ENCODE data around the gene SOX15.

Gene SOX15

DNA sequence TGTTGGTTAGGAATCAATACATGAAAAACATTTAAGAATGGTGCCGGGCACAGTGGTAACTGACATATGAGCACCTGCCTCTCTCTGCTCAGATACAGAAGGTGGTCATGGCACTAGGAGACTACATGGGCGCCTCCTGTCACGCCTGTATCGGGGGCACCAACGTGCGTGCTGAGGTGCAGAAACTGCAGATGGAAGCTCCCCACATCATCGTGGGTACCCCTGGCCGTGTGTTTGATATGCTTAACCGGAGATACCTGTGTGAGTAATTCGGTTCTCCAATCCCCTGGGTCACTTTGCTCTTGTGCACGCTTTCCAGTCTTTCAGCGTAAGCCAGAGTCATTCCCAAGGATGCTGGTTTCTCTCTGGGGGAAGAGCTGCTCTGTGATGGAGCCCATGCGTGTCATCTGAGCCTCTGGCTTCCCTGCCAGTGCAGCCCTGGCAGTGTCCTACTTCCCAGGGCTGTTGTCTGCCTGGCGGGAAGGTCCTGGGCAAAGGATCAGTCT is 13.4 kb downstream of the SOX15 start:
- TF ChIP-seq Cebpa-rat (IDR thresholded peaks at IDR 0.05) = no peak
- Histone ChIP-seq H3K4me2 (peak overlapping the region; percentile 81 to 100 (median 98)), H3K27ac (peak overlapping the region in 10 of 11 experiments; percentile 2 to 100 (median 100); a peak in 15 of 22 replicates), H3K9ac (peak overlapping the region; percentile 99 to 100 (median 100)), H4K20me1 (peaks cover 56 to 84% (median 64%) of the 10 kb centered on the region in 11 experiments), H3K27me3 (no peaks in the 10 kb centered on the region), H3K4me3 (peak overlapping the region; percentile 97 to 100 (median 99); a peak in 19 of 20 replicates), H3K4me1 (peaks cover 41 to 79% (median 73%) of the 10 kb centered on the region in 10 experiments), H3K36me3 (peaks cover 58 to 76% (median 69%) of the 10 kb centered on the region in 11 experiments), H3K9me3 (replicated peaks in 1 of 11) (peaks cover 0 to 4% (median 0%) of the 10 kb centered on the region in 11 experiments; a peak in 5 of 22 replicates)

DNA sequence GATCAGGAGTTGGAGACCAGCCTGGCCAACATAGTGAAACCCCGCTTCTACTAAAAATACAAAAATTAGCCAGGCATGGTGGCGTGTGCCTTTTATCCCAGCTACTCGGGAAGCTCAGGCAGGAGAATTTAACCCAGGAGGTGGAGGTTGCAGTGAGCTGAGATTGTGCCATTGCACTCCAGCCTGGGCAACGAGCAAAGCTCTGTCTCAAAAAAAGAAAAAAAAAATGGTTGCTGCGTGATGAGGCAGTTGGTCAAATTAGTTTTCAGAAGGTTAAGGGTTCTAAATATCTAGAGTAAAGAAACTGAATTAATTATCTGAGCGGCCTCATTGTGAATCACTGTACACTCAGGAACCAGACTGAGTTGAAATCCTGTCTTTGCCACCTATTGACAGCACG is 13.9 kb downstream of the SOX15 start:
- H3K27ac ChIP-seq = peak overlapping the region; percentile 39 to 100 (median 100); a peak in 20 of 22 replicates
- peaks cover 0 to 4% (median 0%) of the 10 kb centered on the region in 11 experiments; a peak in 5 of 22 replicates for H3K9me3 ChIP-seq (replicated peaks in 1 of 11)
- H3K36me3 ChIP-seq = peaks cover 63 to 79% (median 72%) of the 10 kb centered on the region in 11 experiments
- peak overlapping the region; percentile 99 to 100 (median 100) for H3K9ac ChIP-seq
- peak overlapping the region; percentile 81 to 100 (median 98) for H3K4me2 ChIP-seq
- peaks cover 46 to 79% (median 73%) of the 10 kb centered on the region in 10 experiments for H3K4me1 ChIP-seq
- no peak for TF ChIP-seq Cebpa-rat (IDR thresholded peaks at IDR 0.05)
- peak overlapping the region; percentile 97 to 100 (median 99) for H3K4me3 ChIP-seq
- H3K27me3 ChIP-seq = no peaks in the 10 kb centered on the region
- peaks cover 56 to 80% (median 64%) of the 10 kb centered on the region in 11 experiments for H4K20me1 ChIP-seq

DNA sequence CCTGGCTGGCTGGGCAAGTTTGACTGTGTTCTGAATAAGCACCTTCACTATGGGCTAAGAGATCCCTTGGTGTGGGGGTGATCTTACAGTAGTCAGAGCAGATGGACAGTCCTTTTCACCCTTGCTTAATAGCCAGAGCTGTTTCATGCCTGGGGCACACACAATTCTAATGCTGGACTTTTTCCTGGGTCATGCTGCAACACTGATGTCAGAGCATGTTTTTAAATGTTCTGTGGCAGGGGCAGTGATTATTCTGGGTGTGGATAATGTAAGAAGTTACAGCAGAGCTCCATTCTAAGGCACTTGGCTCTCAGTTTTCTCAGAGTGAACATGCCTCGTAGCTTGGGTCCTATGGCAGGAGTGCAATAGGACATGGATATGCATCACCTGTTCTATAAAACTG is 14.4 kb downstream of the SOX15 start:
- Histone ChIP-seq H3K9me3 (replicated peaks in 1 of 11) (peaks cover 0 to 4% (median 0%) of the 10 kb centered on the region in 11 experiments; a peak in 5 of 22 replicates), H3K4me3 (peak overlapping the region; percentile 97 to 100 (median 99)), H4K20me1 (peaks cover 56 to 75% (median 64%) of the 10 kb centered on the region in 11 experiments), H3K9ac (peak overlapping the region; percentile 99 to 100 (median 100)), H3K27ac (peak overlapping the region; percentile 39 to 100 (median 100); a peak in 21 of 22 replicates), H3K27me3 (no peaks in the 10 kb centered on the region), H3K36me3 (peaks cover 68 to 79% (median 74%) of the 10 kb centered on the region in 11 experiments), H3K4me1 (peaks cover 51 to 78% (median 71%) of the 10 kb centered on the region in 10 experiments), H3K4me2 (peak overlapping the region; percentile 81 to 100 (median 98))
- TF ChIP-seq Cebpa-rat (IDR thresholded peaks at IDR 0.05) = no peak

DNA sequence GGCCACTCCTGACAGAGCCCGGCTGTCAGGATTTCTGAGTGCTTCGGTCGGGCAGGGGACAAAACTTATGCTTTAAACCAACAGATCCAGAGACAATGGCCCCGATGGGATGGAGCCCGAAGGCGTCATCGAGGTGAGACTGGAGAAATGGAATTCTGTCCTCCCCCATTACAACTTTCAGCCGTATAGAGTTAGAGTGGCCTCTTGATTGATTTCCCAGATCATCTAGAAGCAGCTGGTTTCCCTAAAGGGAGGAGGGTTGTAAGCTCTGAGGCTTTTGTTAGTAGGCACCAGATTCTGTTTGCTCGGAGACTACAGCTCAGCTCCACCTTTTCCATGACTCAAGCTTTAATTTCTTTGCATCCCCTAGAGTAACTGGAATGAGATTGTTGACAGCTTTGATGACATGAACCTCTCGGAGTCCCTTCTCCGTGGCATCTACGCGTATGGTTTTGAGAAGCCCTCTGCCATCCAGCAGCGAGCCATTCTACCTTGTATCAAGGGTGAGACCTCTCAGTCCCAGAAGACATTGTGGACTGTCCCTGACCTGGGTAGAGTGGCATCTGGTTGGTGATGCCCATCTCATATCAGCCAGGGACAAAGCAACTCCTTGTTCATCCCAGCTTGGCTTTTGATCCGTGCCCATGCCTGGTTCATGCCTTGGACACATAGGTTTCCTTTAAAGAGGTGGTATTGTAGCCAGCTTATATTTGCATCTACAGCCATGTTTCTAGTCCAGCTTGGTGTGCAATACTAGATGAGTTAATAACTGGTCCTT is 15.5 kb downstream of the SOX15 start:
- Histone ChIP-seq H3K27me3 (no peaks in the 10 kb centered on the region), H3K9ac (peak overlapping the region; percentile 99 to 100 (median 100)), H4K20me1 (peaks cover 56 to 74% (median 65%) of the 10 kb centered on the region in 11 experiments), H3K4me3 (peak overlapping the region; percentile 97 to 100 (median 99)), H3K4me2 (peak overlapping the region; percentile 81 to 100 (median 98)), H3K36me3 (peaks cover 74 to 83% (median 79%) of the 10 kb centered on the region in 11 experiments), H3K27ac (peak overlapping the region; percentile 57 to 100 (median 100); a peak in 21 of 22 replicates), H3K9me3 (replicated peaks in 1 of 11) (peaks cover 0 to 4% (median 0%) of the 10 kb centered on the region in 11 experiments; a peak in 5 of 22 replicates), H3K4me1 (peaks cover 57 to 67% (median 65%) of the 10 kb centered on the region in 10 experiments)
- TF ChIP-seq Cebpa-rat (IDR thresholded peaks at IDR 0.05) = no peak

DNA sequence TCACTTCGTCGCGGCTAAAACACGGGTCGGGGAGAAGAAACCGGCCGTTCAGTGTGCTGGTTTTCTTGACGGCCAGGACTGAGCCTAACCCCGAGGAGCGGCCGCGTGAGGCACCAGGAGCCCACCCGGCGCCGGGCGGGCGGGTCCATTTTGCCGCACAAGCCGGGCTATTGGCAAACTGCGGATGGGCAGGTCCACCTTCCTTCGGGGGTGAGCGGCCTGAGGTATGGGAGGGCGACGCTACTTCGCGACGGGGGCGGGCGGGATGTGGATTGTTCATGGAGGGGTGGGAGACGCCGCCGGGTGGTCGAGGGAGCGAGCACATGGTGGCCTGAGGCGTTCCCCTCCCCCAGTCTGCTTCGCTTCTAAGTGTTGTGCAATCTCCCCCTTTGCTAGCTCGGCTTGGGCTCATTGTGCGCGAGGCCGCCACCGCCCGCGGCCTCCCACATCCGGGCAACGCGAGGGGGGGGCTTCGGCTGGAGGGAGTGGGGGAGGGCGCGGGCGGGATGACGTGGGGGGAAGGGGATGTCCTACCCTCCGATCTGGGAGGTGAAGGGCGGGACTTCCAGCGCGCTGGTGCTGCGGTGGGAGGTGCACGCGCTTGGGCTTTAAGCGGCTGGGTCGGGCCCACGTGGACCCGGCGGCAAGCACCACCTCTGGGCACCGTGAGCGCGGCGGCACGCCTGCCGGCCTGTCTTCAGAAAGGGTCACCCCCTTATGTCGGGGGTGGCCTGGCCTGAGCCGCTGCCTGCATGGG is 16.4 kb downstream of the SOX15 start:
- H3K4me1 ChIP-seq = peaks cover 48 to 64% (median 58%) of the 10 kb centered on the region in 10 experiments
- no peaks in the 10 kb centered on the region for H3K27me3 ChIP-seq
- H4K20me1 ChIP-seq = peaks cover 49 to 75% (median 58%) of the 10 kb centered on the region in 11 experiments
- H3K27ac ChIP-seq = peak overlapping the region; percentile 99 to 100 (median 100)
- H3K36me3 ChIP-seq = peaks cover 76 to 85% (median 84%) of the 10 kb centered on the region in 11 experiments
- peak; percentile 55 to 98 (median 91); a peak in 21 of 22 replicates for TF ChIP-seq Cebpa-rat (IDR thresholded peaks at IDR 0.05)
- H3K9ac ChIP-seq = peak overlapping the region; percentile 99 to 100 (median 100)
- H3K4me3 ChIP-seq = peak overlapping the region; percentile 97 to 100 (median 99)
- peaks cover 0 to 4% (median 0%) of the 10 kb centered on the region in 11 experiments; a peak in 5 of 22 replicates for H3K9me3 ChIP-seq (replicated peaks in 1 of 11)
- peak overlapping the region; percentile 81 to 100 (median 98) for H3K4me2 ChIP-seq

DNA sequence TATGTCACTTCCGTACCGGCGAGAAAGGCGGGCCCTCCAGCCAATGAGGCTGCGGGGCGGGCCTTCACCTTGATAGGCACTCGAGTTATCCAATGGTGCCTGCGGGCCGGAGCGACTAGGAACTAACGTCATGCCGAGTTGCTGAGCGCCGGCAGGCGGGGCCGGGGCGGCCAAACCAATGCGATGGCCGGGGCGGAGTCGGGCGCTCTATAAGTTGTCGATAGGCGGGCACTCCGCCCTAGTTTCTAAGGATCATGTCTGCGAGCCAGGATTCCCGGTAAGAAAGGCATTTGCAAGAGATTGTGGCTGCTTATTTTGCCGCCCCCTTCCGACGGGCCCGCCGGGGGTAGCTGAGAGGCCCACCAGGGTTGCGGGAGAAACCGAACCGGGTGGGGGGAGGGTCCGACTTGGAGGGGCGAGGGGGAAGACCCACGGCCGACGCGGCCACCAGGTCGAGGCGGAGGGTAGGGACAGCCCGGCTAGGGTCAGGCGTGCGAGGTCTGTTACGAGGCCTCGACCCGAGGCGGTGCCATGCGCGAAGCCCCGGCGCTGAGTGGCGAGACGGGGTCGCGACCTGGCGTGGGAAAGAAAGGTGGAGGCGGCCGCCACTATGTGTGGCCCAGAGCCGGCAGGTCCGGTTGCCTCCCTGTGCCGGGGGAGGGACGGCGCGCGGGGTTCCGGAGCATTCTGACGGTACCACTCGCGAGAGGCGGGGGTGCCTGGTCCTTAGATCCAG is 17.1 kb downstream of the SOX15 start:
- peak overlapping the region; percentile 99 to 100 (median 100) for H3K9ac ChIP-seq
- H3K9me3 ChIP-seq (replicated peaks in 1 of 11) = peaks cover 0 to 4% (median 0%) of the 10 kb centered on the region in 11 experiments; a peak in 5 of 22 replicates
- peak overlapping the region; percentile 97 to 100 (median 99) for H3K4me3 ChIP-seq
- peak overlapping the region in 10 of 11 experiments; percentile 1 to 50 (median 33); a peak in 16 of 22 replicates for H3K4me2 ChIP-seq
- H3K4me1 ChIP-seq = peaks cover 41 to 57% (median 51%) of the 10 kb centered on the region in 10 experiments
- H4K20me1 ChIP-seq = peaks cover 41 to 70% (median 50%) of the 10 kb centered on the region in 11 experiments
- peak overlapping the region; percentile 99 to 100 (median 100) for H3K27ac ChIP-seq
- H3K36me3 ChIP-seq = peaks cover 72 to 82% (median 81%) of the 10 kb centered on the region in 11 experiments
- TF ChIP-seq Cebpa-rat (IDR thresholded peaks at IDR 0.05) = no peak
- no peaks in the 10 kb centered on the region for H3K27me3 ChIP-seq

DNA sequence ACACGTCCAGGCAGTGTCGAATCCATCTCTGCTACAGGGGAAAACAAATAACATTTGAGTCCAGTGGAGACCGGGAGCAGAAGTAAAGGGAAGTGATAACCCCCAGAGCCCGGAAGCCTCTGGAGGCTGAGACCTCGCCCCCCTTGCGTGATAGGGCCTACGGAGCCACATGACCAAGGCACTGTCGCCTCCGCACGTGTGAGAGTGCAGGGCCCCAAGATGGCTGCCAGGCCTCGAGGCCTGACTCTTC is 17.6 kb downstream of the SOX15 start:
- H3K4me1 ChIP-seq = peaks cover 36 to 52% (median 46%) of the 10 kb centered on the region in 10 experiments
- H3K9ac ChIP-seq = peak overlapping the region; percentile 83 to 100 (median 91)
- H3K27ac ChIP-seq = peak overlapping the region; percentile 76 to 100 (median 91)
- no peak for TF ChIP-seq Cebpa-rat (IDR thresholded peaks at IDR 0.05)
- peaks cover 36 to 70% (median 46%) of the 10 kb centered on the region in 11 experiments for H4K20me1 ChIP-seq
- H3K36me3 ChIP-seq = peaks cover 72 to 82% (median 81%) of the 10 kb centered on the region in 11 experiments
- H3K4me2 ChIP-seq = peak overlapping the region; percentile 79 to 95 (median 92)
- no peaks in the 10 kb centered on the region for H3K27me3 ChIP-seq
- peaks cover 0 to 4% (median 0%) of the 10 kb centered on the region in 11 experiments; a peak in 5 of 22 replicates for H3K9me3 ChIP-seq (replicated peaks in 1 of 11)
- peak overlapping the region; percentile 55 to 100 (median 66) for H3K4me3 ChIP-seq

Data from BLaER1 treated with 17β-estradiol and CSF1 and Interleukin-3, amounts not matched to agents 10 nM and 100 nM (cell line).